ENCODE measurements around the gene ZNF24. TPM values are rescaled to one million over a fixed set of nuclear protein-coding genes. Genes with fewer than 3 reads are reported as not detected.

Gene ZNF24
- total RNA-seq, 1 donor from 2014 or later, result 53.8 TPM

DNA sequence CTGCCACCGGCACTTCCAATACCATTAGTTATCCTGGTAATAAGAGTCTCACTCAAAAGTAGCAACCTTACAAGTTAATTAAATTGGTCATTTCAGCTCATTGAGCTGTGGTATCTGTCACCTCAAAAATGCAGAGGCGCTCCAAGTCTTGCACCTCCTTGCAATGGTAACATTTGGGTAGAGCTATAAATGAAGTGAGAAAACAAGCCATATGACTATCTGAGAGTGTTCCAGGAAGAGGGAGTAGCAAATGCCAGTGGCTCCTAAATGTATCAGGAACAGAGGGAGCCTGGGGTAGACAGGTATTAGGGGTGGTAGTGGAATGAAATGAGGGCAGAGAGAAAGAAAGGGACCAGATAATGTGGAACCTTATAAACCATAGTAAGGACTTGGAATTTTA, 48.2 kb downstream of the ZNF24 start:
- no peak for DNase-seq (ENCODE audit: low read depth)

- DNase-seq (ENCODE audit: low read depth), result no peak
Measured at GRCh38 chr18:35291166-35291565, 53.1 kb downstream of the ZNF24 start.

DNA sequence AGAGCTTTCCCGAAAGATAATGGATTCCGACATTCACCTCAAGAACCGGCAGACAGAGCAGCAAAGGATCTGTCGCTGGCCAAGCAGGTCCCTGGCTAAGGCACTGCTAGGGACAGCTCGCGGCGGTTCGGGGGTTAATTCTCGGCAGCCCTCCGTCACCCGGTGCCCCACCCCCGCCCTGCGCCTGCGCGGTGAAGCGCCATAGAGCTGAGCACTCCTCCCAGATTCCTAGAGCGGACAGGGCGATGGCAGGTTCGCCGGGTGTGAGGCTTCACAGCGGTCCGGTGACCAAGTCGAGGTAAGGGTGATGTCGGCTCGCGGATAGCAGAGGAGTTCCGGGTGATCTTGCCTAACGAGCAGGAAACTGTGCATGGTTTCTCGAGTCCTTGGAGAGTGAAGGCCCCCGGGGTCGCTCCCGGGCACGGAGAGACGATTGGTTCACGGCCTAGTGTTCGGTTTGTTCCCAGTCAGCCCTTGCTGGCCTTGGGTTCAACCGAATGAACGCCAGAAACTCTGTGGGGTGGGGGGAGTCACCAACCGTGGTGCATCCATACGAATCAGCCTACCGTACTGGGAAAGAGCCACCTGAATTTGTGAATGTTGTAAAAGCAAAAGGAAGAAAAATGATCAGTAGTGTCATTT, 54.0 kb downstream of the ZNF24 start, which contains the start of gene ZSCAN30:
ZSCAN30 (minus strand) TSS at position 136 of the 642 bp plus-strand sequence. CDS start 25,877 bp downstream, outside the sequence.
- DNase-seq (ENCODE audit: low read depth), result peak; percentile 96

- DNase-seq (ENCODE audit: low read depth), result no peak
Measured at GRCh38 chr18:35289727-35290093, 54.5 kb downstream of the ZNF24 start.

GRCh38 chr18:35289293-35289692, 54.9 kb downstream of the ZNF24 start:
- peak; percentile 21 for DNase-seq (ENCODE audit: low read depth)

- DNase-seq (ENCODE audit: low read depth), result no peak
Measured at GRCh38 chr18:35284841-35285240, 59.4 kb downstream of the ZNF24 start.

GRCh38 chr18:35283923-35284794, 60.1 kb downstream of the ZNF24 start:
- DNase-seq (ENCODE audit: low read depth), result no peak

DNA sequence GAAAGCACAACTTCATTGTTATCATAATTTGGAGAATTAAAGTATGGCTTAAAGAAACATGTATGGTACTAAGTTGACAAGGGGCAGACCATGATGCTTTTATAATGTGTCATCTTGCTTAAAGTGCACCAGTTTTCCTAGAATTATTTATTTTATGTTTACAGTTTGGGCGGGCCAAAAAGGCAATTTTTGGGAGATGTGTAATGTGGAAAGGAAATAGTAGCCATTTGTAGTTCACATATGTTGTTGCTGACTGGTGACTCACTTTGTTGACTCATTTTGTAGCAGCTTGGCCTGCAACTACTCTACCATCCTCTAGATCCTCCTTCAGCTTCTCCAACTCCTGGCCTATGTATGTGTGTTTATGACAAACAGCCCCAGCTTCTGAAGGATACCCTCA, 61.9 kb downstream of the ZNF24 start:
- DNase-seq (ENCODE audit: low read depth), result peak; percentile 14

Other genes starting within 250 kb of the ZNF24 start
- gene ZNF397, start 103.4 kb downstream of the ZNF24 start, total RNA-seq, result 13.9 and 16.5 TPM in 2 replicates
- 20.0 and 21.8 TPM in 2 replicates for gene ZSCAN30, start 54.2 kb downstream of the ZNF24 start, total RNA-seq
- 0.27 and 1.5 TPM in 2 replicates for gene ZNF396, start 32.9 kb upstream of the ZNF24 start, total RNA-seq
- gene INO80C, start 153.5 kb upstream of the ZNF24 start, total RNA-seq, result 8.8 and 9.8 TPM in 2 replicates
- 92.5 and 95.4 TPM in 2 replicates for gene GALNT1, start 237.3 kb upstream of the ZNF24 start, total RNA-seq

Measured in myocyte (in vitro differentiated cells).